Measurements from ENCODE around the gene VSTM2L.

VSTM2L gene

GRCh38 chr20:37918035-37918434, 15.1 kb downstream of the VSTM2L start:
- no peak for DNase-seq (ENCODE audit: low read depth)

DNA sequence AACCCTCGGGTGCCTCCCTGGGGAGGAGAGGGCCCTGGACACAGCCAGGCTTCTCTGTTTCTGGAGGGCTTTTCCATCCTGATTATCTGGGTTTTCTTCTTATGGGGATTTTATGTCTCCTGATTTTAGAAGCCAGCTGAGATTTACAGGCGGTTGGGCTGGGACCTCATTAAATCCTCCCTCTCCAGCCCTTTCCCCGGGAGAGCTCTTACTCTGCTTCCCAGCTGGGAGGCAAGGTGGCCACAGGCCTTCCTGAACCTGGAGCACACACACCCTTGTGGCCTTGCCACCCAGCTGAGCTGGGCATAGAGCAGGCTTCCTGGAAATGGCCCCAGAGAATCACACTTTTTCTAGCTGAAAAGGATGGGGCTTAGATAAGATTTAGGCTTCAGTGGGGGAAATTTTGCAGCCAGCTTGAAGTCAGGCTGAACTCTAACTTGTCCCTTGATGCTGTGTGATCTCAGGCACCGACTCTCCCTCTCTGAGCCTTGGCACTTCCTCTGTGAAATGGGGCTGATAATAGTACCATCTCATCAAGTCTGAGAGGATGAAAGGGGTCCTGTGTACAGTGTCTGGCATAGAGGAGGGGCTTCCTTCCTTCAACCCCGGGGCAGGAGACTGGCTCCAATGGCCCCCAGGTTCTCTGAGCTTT, 16.6 kb downstream of the VSTM2L start:
- DNase-seq (ENCODE audit: low read depth): no peak

DNA sequence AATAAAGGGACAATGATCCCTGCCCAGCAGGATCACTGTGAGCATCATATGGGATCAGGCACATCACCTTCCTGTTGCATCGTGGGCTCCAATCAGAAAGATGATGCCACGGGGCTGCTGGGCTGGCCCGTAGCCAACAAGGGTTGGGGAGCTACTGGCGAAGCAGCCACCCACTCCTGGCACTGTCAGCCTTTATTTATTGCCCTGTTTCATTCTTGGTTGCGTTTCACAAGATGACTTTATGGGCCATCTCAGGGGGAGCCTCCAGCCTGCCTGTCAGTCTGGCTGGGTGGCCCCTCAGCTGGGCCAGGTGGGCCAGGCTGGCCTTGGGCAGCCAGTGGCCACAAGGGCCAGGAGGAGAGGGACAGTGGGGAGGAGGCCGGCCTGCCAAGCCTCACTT, 17.3 kb downstream of the VSTM2L start:
- no peak for DNase-seq (ENCODE audit: low read depth)

- no peak for DNase-seq (ENCODE audit: low read depth)
These were observed 17.9 kb downstream of the VSTM2L start for GRCh38 chr20:37920679-37921322.

- no peak for DNase-seq (ENCODE audit: low read depth)
These were observed 18.5 kb downstream of the VSTM2L start for GRCh38 chr20:37921341-37921929.

DNA sequence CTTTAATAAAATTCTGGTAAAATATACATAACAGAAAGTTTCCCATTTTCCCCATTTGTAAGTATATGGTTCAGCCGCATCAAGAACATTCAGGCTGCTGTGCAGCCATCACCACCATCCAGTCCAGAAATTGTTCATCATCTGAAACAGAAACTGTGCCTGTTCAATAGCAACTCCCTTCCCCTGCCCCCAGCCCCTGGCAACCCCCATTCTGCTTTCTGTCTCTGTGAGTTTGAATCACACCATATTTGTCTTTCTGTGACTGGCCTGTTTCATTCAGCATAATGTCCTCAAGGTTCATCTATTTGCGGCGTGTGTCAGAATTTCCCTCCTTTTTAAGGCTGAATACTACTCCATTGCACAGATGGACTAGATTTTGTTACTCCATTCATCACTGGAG, 19.1 kb downstream of the VSTM2L start:
- DNase-seq (ENCODE audit: low read depth): no peak

GRCh38 chr20:37925265-37926165, 22.6 kb downstream of the VSTM2L start:
- DNase-seq (ENCODE audit: low read depth): no peak

- DNase-seq (ENCODE audit: low read depth): no peak
These were observed 23.7 kb downstream of the VSTM2L start for GRCh38 chr20:37926612-37927011.

GRCh38 chr20:37927410-37928095, 24.6 kb downstream of the VSTM2L start:
- no peak for DNase-seq (ENCODE audit: low read depth)

- DNase-seq (ENCODE audit: low read depth): no peak
These were observed 26.2 kb downstream of the VSTM2L start for GRCh38 chr20:37928996-37929682.

- DNase-seq (ENCODE audit: low read depth): no peak
These were observed 26.7 kb downstream of the VSTM2L start for GRCh38 chr20:37929683-37930014.

GRCh38 chr20:37931153-37931922, 28.4 kb downstream of the VSTM2L start:
- no peak for DNase-seq (ENCODE audit: low read depth)

- DNase-seq (ENCODE audit: low read depth): no peak
These were observed 29.1 kb downstream of the VSTM2L start for GRCh38 chr20:37932074-37932473.

GRCh38 chr20:37932919-37933318, 30.0 kb downstream of the VSTM2L start:
- no peak for DNase-seq (ENCODE audit: low read depth)

- no peak for DNase-seq (ENCODE audit: low read depth)
These were observed 31.1 kb downstream of the VSTM2L start for GRCh38 chr20:37933786-37934633.

DNA sequence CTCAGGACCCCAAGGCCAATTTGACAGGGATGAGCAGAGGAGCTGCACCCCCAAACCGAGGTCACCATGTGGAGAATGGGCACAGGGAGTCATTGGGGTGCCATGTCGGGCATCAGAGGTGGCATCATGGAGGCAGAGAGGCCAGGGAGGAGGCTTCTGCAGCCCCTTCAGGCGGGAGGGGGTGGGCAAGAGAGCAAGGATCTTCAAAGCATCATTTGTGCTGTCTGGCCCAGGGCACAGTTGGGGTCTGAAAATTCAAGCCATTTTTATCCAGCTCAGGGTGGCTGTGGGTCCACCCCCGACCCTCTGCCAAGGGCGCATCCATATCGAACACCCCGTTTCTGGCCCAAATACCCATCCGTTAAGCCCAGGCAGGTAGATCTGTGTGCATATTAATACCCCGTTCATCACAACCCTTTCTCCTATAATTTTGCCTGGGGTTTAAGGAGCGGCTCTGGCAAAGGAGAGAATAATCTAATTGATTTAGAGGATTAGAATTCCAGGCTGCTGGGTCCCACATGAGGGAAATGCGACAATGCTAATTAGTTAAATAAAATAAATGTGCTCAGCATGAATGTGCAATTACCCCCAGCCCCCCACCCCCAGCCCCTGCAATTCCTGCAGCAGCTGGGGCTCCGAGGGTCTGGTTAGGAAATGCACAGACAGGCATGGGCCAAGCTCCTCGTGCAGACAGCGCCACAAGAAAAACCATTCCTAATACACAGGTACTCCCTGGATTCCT, 31.9 kb downstream of the VSTM2L start:
- DNase-seq (ENCODE audit: low read depth): no peak

DNA sequence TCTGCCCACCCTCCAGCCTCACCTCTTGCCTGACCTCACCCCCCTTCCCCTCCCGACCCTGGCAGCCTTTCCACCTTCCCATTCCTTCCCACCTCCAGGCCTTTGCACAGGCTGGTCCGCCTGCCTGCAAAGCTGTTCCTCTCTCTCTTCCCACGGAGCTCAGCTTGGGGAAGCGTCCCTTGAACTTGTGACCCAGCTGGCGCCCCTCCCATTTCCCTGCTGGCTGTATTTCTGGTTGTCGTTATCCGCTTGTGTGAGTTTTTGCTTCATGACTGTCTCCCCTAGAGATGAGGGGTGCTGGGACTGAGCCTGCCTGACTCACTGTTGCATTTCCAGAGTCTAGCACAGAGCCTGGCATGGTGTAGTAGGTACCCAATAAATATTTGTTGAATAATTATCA, 32.5 kb downstream of the VSTM2L start:
- DNase-seq (ENCODE audit: low read depth): no peak

DNA sequence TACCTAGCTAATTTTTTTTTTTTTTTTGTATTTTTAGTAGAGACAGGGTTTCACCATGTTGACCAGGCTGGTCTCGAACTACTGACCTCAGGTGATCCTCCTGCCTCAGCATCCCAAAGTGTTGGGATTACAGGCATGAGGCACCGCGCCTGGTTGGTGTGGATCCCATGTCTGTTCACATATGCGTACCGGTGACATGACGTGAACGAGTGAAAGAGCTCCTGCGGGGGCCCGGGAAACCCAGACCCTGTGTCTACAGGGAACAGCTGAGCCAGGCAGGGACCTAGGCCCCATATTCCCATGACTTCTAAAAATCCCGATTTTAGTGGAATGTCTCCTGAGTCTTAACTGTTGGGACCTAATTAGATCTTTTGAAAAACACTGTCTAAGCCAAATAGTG, 33.1 kb downstream of the VSTM2L start:
- no peak for DNase-seq (ENCODE audit: low read depth)

DNA sequence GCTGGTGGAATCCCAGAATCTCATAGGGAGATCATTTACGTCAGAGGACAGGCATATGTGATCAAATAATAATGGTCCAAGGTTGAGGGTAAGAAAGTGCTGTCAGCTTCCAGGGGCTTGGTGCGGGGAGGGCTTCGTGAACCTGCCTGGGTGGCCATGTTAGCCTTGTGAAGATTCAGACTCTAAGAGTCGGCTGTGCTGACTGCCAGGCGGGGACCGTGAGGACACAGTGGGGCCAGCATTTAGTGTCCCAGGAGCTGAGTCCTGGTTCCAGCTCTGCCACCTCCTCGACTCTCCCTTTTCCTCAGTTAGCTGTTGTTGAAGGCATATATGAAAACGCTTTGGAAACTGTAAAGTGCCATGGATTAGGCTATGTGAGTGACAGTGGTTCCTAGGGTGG, 33.5 kb downstream of the VSTM2L start:
- no peak for DNase-seq (ENCODE audit: low read depth)
